ENCODE measurements around the gene SUSD1. TPM values are rescaled to one million over a fixed set of nuclear protein-coding genes. Genes with fewer than 3 reads are reported as not detected.
A peak's percentile ranks its signal among the peaks of the same experiment; 100 is the strongest.

Gene SUSD1
- total and polyA plus RNA-seq, 8 donors: 1.6 to 50.4 (median 21.1) TPM

GRCh38 chr9:112118009-112118408, 57.1 kb downstream of the SUSD1 start:
- Histone ChIP-seq H3K4me1 (peaks cover 0 to 13% (median 8%) of the 10 kb centered on the region in 4 donors), H3K36me3 (peaks cover 0 to 13% (median 7%) of the 10 kb centered on the region in 4 donors), H3K27me3 (no peaks in the 10 kb centered on the region), H3K4me3 (no peak overlapping the region), H3K27ac (no peak overlapping the region), H3K9me3 (no peaks in the 10 kb centered on the region)
- WGBS, 5 donors: 35 to 69% (median 59%) methylated on average over 1 of the region's 1 CpG
- no peak for DNase-seq
- TF ChIP-seq POLR2AphosphoS5 (IDR thresholded peaks at IDR 0.05): no peak
- no peak for TF ChIP-seq EP300 (IDR thresholded peaks at IDR 0.05)
- TF ChIP-seq, protein P1, sequence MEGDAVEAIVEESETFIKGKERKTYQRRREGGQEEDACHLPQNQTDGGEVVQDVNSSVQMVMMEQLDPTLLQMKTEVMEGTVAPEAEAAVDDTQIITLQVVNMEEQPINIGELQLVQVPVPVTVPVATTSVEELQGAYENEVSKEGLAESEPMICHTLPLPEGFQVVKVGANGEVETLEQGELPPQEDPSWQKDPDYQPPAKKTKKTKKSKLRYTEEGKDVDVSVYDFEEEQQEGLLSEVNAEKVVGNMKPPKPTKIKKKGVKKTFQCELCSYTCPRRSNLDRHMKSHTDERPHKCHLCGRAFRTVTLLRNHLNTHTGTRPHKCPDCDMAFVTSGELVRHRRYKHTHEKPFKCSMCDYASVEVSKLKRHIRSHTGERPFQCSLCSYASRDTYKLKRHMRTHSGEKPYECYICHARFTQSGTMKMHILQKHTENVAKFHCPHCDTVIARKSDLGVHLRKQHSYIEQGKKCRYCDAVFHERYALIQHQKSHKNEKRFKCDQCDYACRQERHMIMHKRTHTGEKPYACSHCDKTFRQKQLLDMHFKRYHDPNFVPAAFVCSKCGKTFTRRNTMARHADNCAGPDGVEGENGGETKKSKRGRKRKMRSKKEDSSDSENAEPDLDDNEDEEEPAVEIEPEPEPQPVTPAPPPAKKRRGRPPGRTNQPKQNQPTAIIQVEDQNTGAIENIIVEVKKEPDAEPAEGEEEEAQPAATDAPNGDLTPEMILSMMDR (IDR thresholded peaks at IDR 0.05): no peak
- intact Hi-C loops (cut with DNase I; ENCODE audit: low total_unique reads): no loop called here

DNA sequence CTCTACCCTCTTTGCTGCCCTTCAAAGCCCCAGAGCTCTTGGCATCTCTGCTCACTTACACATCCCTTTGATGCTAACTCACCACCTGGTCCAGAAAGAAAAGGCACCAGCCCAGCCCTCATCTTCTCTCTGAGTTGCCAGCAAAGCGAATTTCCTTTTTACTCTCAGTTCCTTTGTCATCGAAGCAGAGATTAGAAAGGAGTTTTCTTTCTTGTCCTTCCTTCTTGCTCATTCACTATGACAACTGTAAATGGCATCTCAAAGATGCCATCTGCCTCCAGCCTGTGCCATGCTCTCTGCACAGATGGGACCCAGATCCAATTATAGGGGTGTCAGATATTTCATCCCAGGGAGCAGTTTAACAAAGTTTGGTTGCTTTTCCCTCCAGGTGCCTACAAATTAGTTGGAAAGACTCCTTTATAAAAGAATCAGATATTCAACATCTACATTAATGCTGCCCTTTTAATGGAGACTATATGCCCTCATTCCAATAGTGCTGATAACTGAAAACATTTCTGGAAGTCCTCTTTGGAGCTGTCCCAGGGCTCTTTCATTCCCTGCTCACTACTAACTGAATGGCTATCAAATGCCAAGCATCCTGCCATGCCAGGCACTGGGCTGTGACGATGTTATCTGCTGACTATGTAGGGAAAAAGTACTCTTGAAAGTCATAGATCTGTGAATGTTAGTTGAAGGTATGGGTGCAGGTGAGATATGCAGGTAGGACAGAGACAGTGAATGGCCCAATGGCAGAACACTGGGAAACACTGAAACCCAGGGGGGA, 58.9 kb downstream of the SUSD1 start:
- no peak for DNase-seq
- intact Hi-C loops (cut with DNase I; ENCODE audit: low total_unique reads): no loop called here

DNA sequence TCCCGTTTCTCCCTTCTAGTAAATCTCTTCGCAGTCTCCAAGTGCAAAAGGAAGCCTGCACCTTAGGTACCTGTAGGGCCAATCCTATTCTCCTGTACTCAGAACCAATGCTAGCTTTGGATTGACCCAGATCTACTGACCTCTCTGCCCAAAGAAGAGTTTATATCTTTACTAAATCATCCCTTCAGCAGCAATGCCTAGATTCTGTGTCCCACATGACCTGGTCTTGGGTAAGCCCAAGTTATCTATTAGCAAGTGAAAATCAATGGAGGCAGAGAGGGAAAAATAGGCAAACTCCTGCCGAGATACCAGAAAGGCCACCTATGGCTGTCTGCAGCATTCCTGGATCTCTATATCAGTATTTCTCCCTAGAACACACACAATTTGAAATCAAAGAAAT, 60.0 kb downstream of the SUSD1 start:
- Histone ChIP-seq H3K27ac (no peak overlapping the region), H3K4me3 (no peak overlapping the region), H3K36me3 (peaks cover 0 to 27% (median 18%) of the 10 kb centered on the region in 4 donors), H3K4me1 (peaks cover 0 to 12% (median 4%) of the 10 kb centered on the region in 4 donors), H3K27me3 (no peaks in the 10 kb centered on the region), H3K9me3 (no peaks in the 10 kb centered on the region)
- intact Hi-C loops (cut with DNase I; ENCODE audit: low total_unique reads): no loop called here
- no peak for DNase-seq
- WGBS, 5 donors: 63 to 91% (median 82%) methylated on average over 3 of the region's 3 CpGs
- TF ChIP-seq EP300 (IDR thresholded peaks at IDR 0.05) (no peak), POLR2A (IDR thresholded peaks at IDR 0.05) (no peak), POLR2AphosphoS5 (IDR thresholded peaks at IDR 0.05) (no peak)
- TF ChIP-seq, protein P1 (IDR thresholded peaks at IDR 0.05): no peak

More for the DNA sequence above, 58.9 kb downstream of the SUSD1 start:
- Histone ChIP-seq H3K4me3 (no peak overlapping the region), H3K4me1 (peaks cover 0 to 13% (median 8%) of the 10 kb centered on the region in 4 donors), H3K9me3 (no peaks in the 10 kb centered on the region), H3K36me3 (peaks cover 0 to 17% (median 12%) of the 10 kb centered on the region in 4 donors), H3K27ac (no peak overlapping the region), H3K27me3 (no peaks in the 10 kb centered on the region)
- TF ChIP-seq, protein P1 (IDR thresholded peaks at IDR 0.05): no peak
- TF ChIP-seq EP300 (IDR thresholded peaks at IDR 0.05) (no peak), POLR2AphosphoS5 (IDR thresholded peaks at IDR 0.05) (no peak), POLR2A (IDR thresholded peaks at IDR 0.05) (no peak)
- WGBS, 5 donors: 80 to 92% (median 85%) methylated on average over 3 of the region's 3 CpGs

DNA sequence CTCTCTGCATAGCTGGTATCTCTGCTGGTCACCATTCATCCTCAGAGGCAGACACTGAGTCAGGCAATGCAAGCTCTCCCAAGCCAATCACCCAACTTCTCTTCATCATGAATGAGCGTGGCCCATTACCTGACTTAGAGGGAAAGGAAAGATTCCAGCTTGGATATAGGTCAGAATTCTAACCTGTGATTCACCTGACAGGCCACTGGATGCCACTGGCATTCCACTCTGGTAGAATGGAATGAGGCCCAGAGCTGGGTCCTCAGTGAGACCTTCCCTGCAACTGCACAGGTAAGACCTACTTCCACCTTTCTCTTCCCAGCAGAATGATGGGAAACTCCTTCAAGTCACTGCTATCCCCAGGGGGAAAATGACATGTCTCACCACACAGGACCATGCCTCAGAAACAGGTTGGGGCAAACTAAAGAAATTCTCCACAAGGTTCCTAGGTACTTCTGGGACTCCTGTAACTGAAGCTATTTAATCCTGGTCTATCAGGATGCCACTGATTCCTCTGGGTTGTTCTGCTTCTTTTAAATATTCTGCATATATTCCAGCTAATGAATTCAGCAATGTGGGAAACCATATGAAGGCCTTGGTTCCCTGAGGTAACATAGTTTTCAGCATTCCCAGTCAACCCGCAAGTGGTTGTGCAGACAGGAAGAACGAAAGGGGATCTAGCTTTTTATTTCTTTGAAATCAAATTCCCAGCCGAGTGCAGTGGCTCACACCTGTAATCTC, 62.0 kb downstream of the SUSD1 start:
- H3K27ac ChIP-seq: no peak overlapping the region
- intact Hi-C loops (cut with DNase I; ENCODE audit: low total_unique reads): no loop called here
- H3K9me3 ChIP-seq: no peaks in the 10 kb centered on the region
- WGBS, 5 donors: 83 to 87% (median 85%) methylated on average over 4 of the region's 4 CpGs
- TF ChIP-seq, protein P1 (IDR thresholded peaks at IDR 0.05): peak in 3 of 7 experiments; percentile 41 to 62 (median 55)
- TF ChIP-seq POLR2AphosphoS5 (IDR thresholded peaks at IDR 0.05): no peak
- TF ChIP-seq POLR2A (IDR thresholded peaks at IDR 0.05): no peak
- DNase-seq: peak; percentile 53 to 57
- H3K36me3 ChIP-seq: peaks cover 0 to 30% (median 18%) of the 10 kb centered on the region in 4 donors
- no peaks in the 10 kb centered on the region for H3K4me1 ChIP-seq
- no peaks in the 10 kb centered on the region for H3K27me3 ChIP-seq
- H3K4me3 ChIP-seq: no peak overlapping the region

Measured in stomach (tissue), 9 donors.